ENCODE measurements around the gene COL8A1. TPM values are rescaled to one million over a fixed set of nuclear protein-coding genes. Genes with fewer than 3 reads are reported as not detected.

Gene COL8A1
- total and polyA plus RNA-seq, 10 of the 15 experiments (the other 5 are each of a cell fraction or from before 2014, with no cell fraction given): 0.04 to 0.73 (median 0.10) TPM; not detected in 5

- ChIA-PET CTCF (interaction anchor here (0.9 kb wide), 1 partner anchor 103 kb away, joined by 3 read pairs; no protein-coding TSS in a partner anchor), SMC1A (ENCODE audit: uncharacterized antibody, unreplicated experiment) (interaction anchor here (1.0 to 1.2 kb wide), 2 partner anchors 13 to 36 kb away, joined by 3 to 4 read pairs; no protein-coding TSS in a partner anchor), RAD21 (ENCODE audit: unreplicated experiment) (no interaction called here), POLR2A (no interaction called here)
- Histone ChIP-seq H3K4me3 (no peak overlapping the region), H3K9me3 (replicated peaks; ENCODE audit: control insufficient read depth, insufficient read depth, low read length) (no peaks in the 10 kb centered on the region), H2AFZ (ENCODE audit: control insufficient read depth, low read depth, low read length) (no peak overlapping the region), H3K27ac (ENCODE audit: control insufficient read depth, insufficient read depth) (no peak overlapping the region), H3K4me2 (ENCODE audit: control insufficient read depth, insufficient read depth) (no peak overlapping the region), H3K36me3 (ENCODE audit: control insufficient read depth in 2 of 2, insufficient read depth in 2 of 2, low read length in 1 of 2) (no peaks in the 10 kb centered on the region), H3K79me2 (ENCODE audit: control insufficient read depth, insufficient read depth, low read length) (no peaks in the 10 kb centered on the region), H3K4me1 (ENCODE audit: control insufficient read depth, insufficient read depth, low read length) (no peaks in the 10 kb centered on the region), H3K27me3 (replicated peaks in 1 of 2; ENCODE audit: control insufficient read depth in 2 of 2, insufficient read depth in 2 of 2, low read length in 1 of 2) (no peaks in the 10 kb centered on the region), H3K9ac (ENCODE audit: control insufficient read depth, insufficient read depth, low read length) (no peak overlapping the region), H4K20me1 (ENCODE audit: control insufficient read depth, insufficient read depth) (no peaks in the 10 kb centered on the region)
- DNase-seq (ENCODE audit: low read depth, low spot score) (no peak), FAIRE-seq (no peak), ATAC-seq (no peak; the same call in 2 of the 3 replicates)
- WGBS (ENCODE audit: insufficient coverage, insufficient replicate concordance, low lambda C conversion rate, missing lambda C conversion rate): 0% methylated on average over 3 of the region's 3 CpGs
- in situ Hi-C loops (cut with MboI): no loop called here
- TF ChIP-seq HDGF (IDR thresholded peaks at IDR 0.05): no peak
- TF ChIP-seq YBX1 (IDR thresholded peaks at IDR 0.05): no peak
- TF ChIP-seq, protein P1, sequence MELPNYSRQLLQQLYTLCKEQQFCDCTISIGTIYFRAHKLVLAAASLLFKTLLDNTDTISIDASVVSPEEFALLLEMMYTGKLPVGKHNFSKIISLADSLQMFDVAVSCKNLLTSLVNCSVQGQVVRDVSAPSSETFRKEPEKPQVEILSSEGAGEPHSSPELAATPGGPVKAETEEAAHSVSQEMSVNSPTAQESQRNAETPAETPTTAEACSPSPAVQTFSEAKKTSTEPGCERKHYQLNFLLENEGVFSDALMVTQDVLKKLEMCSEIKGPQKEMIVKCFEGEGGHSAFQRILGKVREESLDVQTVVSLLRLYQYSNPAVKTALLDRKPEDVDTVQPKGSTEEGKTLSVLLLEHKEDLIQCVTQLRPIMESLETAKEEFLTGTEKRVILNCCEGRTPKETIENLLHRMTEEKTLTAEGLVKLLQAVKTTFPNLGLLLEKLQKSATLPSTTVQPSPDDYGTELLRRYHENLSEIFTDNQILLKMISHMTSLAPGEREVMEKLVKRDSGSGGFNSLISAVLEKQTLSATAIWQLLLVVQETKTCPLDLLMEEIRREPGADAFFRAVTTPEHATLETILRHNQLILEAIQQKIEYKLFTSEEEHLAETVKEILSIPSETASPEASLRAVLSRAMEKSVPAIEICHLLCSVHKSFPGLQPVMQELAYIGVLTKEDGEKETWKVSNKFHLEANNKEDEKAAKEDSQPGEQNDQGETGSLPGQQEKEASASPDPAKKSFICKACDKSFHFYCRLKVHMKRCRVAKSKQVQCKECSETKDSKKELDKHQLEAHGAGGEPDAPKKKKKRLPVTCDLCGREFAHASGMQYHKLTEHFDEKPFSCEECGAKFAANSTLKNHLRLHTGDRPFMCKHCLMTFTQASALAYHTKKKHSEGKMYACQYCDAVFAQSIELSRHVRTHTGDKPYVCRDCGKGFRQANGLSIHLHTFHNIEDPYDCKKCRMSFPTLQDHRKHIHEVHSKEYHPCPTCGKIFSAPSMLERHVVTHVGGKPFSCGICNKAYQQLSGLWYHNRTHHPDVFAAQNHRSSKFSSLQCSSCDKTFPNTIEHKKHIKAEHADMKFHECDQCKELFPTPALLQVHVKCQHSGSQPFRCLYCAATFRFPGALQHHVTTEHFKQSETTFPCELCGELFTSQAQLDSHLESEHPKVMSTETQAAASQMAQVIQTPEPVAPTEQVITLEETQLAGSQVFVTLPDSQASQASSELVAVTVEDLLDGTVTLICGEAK (IDR thresholded peaks at IDR 0.05; ENCODE audit: borderline replicate concordance): no peak
- 0 out of 2 replicates have a peak, but pooled peaks have one; percentile 12 for TF ChIP-seq JUNB (IDR thresholded peaks at IDR 0.05)
- no peak for TF ChIP-seq ZZZ3 (IDR thresholded peaks at IDR 0.05; ENCODE audit: control insufficient read depth, insufficient read length, low read depth)
- no peak for TF ChIP-seq BRCA1 (IDR thresholded peaks at IDR 0.05; ENCODE audit: low read depth, low read length)
- no TSS peak for BruUV-seq (replicated peaks)
- intact Hi-C loops (cut with micrococcal nuclease; ENCODE audit: unreplicated experiment): no loop called here
Observed at GRCh38 chr3:99651531-99651930, 13.1 kb downstream of the COL8A1 start.

All from GM12878 (cell line).